NCI-H1092 treated with DMSO at 0.1 percent for 48 hours (cell line): ENCODE results near the gene RNF220.
"Not testable (repeated sequence)": the region's sequence is repeated elsewhere in the genome, so short reads cannot be mapped to it uniquely, and the experiment has no call there.

Experiments used
- DNase-seq: peaks from one replicate; lab custom pipeline; 2025; lab: John Stamatoyannopoulos, UW

RNF220 gene

GRCh38 chr1:44654621-44655187 is 249.6 kb downstream of the RNF220 start:
- DNase-seq, result no peak

GRCh38 chr1:44655609-44656008 is 250.6 kb downstream of the RNF220 start:
- no peak for DNase-seq

- no peak for DNase-seq
These were observed 254.5 kb downstream of the RNF220 start for GRCh38 chr1:44659566-44659965.

GRCh38 chr1:44660176-44660575 is 255.1 kb downstream of the RNF220 start:
- DNase-seq, result peak; percentile 84

- peak; percentile 43 for DNase-seq
These were observed 257.0 kb downstream of the RNF220 start for GRCh38 chr1:44661781-44662682.

- no peak for DNase-seq
These were observed 257.6 kb downstream of the RNF220 start for GRCh38 chr1:44662683-44663030.

- no peak for DNase-seq
These were observed 258.4 kb downstream of the RNF220 start for GRCh38 chr1:44663417-44663816.

GRCh38 chr1:44664730-44665370 is 259.8 kb downstream of the RNF220 start:
- DNase-seq, result no peak

GRCh38 chr1:44666719-44667118 is 261.7 kb downstream of the RNF220 start:
- not testable (repeated sequence) for DNase-seq

GRCh38 chr1:44670751-44671640 is 265.9 kb downstream of the RNF220 start:
- no peak for DNase-seq

- DNase-seq, result no peak
These were observed 267.4 kb downstream of the RNF220 start for GRCh38 chr1:44672254-44672955.

GRCh38 chr1:44672961-44673674 is 268.1 kb downstream of the RNF220 start:
- no peak for DNase-seq

- DNase-seq, result no peak
These were observed 268.6 kb downstream of the RNF220 start for GRCh38 chr1:44673675-44674112.

- DNase-seq, result peak; percentile 100
These were observed 269.3 kb downstream of the RNF220 start, which contains the start of the genes ARMH1 and TMEM53 for GRCh38 chr1:44674113-44675000. Gene ARMH1 (plus strand): TSS chr1:44674714. CDS start chr1:44689698, 14,984 bp downstream. Gene TMEM53 (minus strand): TSS chr1:44674481. CDS start chr1:44674391, 90 bp downstream.

GRCh38 chr1:44675186-44675585 is 270.1 kb downstream of the RNF220 start:
- no peak for DNase-seq

- DNase-seq, result no peak
These were observed 271.6 kb downstream of the RNF220 start for GRCh38 chr1:44676484-44677200.

- peak; percentile 41 for DNase-seq
These were observed 272.2 kb downstream of the RNF220 start for GRCh38 chr1:44677201-44677766.

- DNase-seq, result no peak
These were observed 273.1 kb downstream of the RNF220 start for GRCh38 chr1:44678120-44678519.
